ENCODE data around the gene DNAJB6. TPM values are rescaled to one million over a fixed set of nuclear protein-coding genes. Genes with fewer than 3 reads are reported as not detected.

The DNAJB6 gene
- total and polyA plus RNA-seq, 4 donors, result 118 to 143 (median 128) TPM

GRCh38 chr7:157394246-157395191 lies 57.7 kb downstream of the DNAJB6 start:
- no peak overlapping the region for H3K4me3 ChIP-seq (ENCODE audit: low read length in 2 of 2)
- 93 to 95% methylated on average over 20 of the region's 20 CpGs for WGBS, 2 donors
- H3K4me1 ChIP-seq (ENCODE audit: control insufficient read depth in 1 of 2, insufficient read depth in 2 of 2, low read length in 2 of 2), result no peaks in the 10 kb centered on the region
- no peaks in the 10 kb centered on the region for H3K27me3 ChIP-seq (ENCODE audit: control insufficient read depth in 1 of 2, insufficient read depth in 2 of 2, low read length in 1 of 2)
- ATAC-seq (ENCODE audit: low FRiP score) (no peak), DNase-seq (no peak)
- intact Hi-C loops (cut with DNase I), result loop anchor here in 1 of 2 donors (5.0 kb wide), 1 partner anchor 57 kb away; the partner anchor contains the start of gene DNAJB6
- peaks cover 7% of the 10 kb centered on the region in 2 donors for H3K36me3 ChIP-seq (ENCODE audit: control insufficient read depth in 1 of 2, insufficient read depth in 2 of 2, low read length in 1 of 2)
- H3K27ac ChIP-seq (ENCODE audit: low read depth in 1 of 2, low read length in 2 of 2), result no peak overlapping the region
- no peaks in the 10 kb centered on the region for H3K9me3 ChIP-seq (ENCODE audit: control insufficient read depth, low read length)

GRCh38 chr7:157395206-157395605 lies 58.4 kb downstream of the DNAJB6 start:
- no peaks in the 10 kb centered on the region for H3K9me3 ChIP-seq (ENCODE audit: control insufficient read depth, low read length)
- intact Hi-C loops (cut with DNase I), result loop anchor here in 1 of 2 donors (5.0 kb wide), 1 partner anchor 58 kb away; the partner anchor contains the start of gene DNAJB6
- 89 to 91% methylated on average over 2 of the region's 2 CpGs for WGBS, 2 donors
- H3K4me3 ChIP-seq (ENCODE audit: low read length in 2 of 2), result no peak overlapping the region
- no peaks in the 10 kb centered on the region for H3K4me1 ChIP-seq (ENCODE audit: control insufficient read depth in 1 of 2, insufficient read depth in 2 of 2, low read length in 2 of 2)
- no peaks in the 10 kb centered on the region for H3K27me3 ChIP-seq (ENCODE audit: control insufficient read depth in 1 of 2, insufficient read depth in 2 of 2, low read length in 1 of 2)
- DNase-seq (no peak), ATAC-seq (ENCODE audit: low FRiP score) (no peak)
- H3K27ac ChIP-seq (ENCODE audit: low read depth in 1 of 2, low read length in 2 of 2), result no peak overlapping the region
- H3K36me3 ChIP-seq (ENCODE audit: control insufficient read depth in 1 of 2, insufficient read depth in 2 of 2, low read length in 1 of 2), result peaks cover 5 to 7% of the 10 kb centered on the region in 2 donors

- 94 to 96% methylated on average over 20 of the region's 20 CpGs for WGBS, 2 donors
- Histone ChIP-seq H3K9me3 (ENCODE audit: control insufficient read depth, low read length) (no peaks in the 10 kb centered on the region), H3K4me1 (ENCODE audit: control insufficient read depth in 1 of 2, insufficient read depth in 2 of 2, low read length in 2 of 2) (no peaks in the 10 kb centered on the region), H3K27ac (ENCODE audit: low read depth in 1 of 2, low read length in 2 of 2) (no peak overlapping the region), H3K4me3 (ENCODE audit: low read length in 2 of 2) (no peak overlapping the region), H3K27me3 (ENCODE audit: control insufficient read depth in 1 of 2, insufficient read depth in 2 of 2, low read length in 1 of 2) (no peaks in the 10 kb centered on the region), H3K36me3 (ENCODE audit: control insufficient read depth in 1 of 2, insufficient read depth in 2 of 2, low read length in 1 of 2) (no peaks in the 10 kb centered on the region)
- DNase-seq (peak in 1 of 2 donors; percentile 63), ATAC-seq (ENCODE audit: low FRiP score) (no peak)
- intact Hi-C loops (cut with DNase I), result loop anchor here in 1 of 2 donors (5.0 kb wide), 1 partner anchor 59 kb away; the partner anchor contains the start of gene DNAJB6
Observed at GRCh38 chr7:157396316-157397035, 59.7 kb downstream of the DNAJB6 start.

GRCh38 chr7:157397036-157397720 lies 60.4 kb downstream of the DNAJB6 start:
- Histone ChIP-seq H3K4me1 (ENCODE audit: control insufficient read depth in 1 of 2, insufficient read depth in 2 of 2, low read length in 2 of 2) (no peaks in the 10 kb centered on the region), H3K36me3 (ENCODE audit: control insufficient read depth in 1 of 2, insufficient read depth in 2 of 2, low read length in 1 of 2) (no peaks in the 10 kb centered on the region), H3K9me3 (ENCODE audit: control insufficient read depth, low read length) (no peaks in the 10 kb centered on the region), H3K4me3 (ENCODE audit: low read length in 2 of 2) (no peak overlapping the region), H3K27me3 (ENCODE audit: control insufficient read depth in 1 of 2, insufficient read depth in 2 of 2, low read length in 1 of 2) (no peaks in the 10 kb centered on the region), H3K27ac (ENCODE audit: low read depth in 1 of 2, low read length in 2 of 2) (peak overlapping the region in 1 of 2 donors; percentile 87)
- peak in 1 of 2 donors; percentile 71 for DNase-seq
- no peak for ATAC-seq (ENCODE audit: low FRiP score)
- WGBS, 2 donors, result 96% methylated on average over 31 of the region's 31 CpGs
- intact Hi-C loops (cut with DNase I), result loop anchor here in 1 of 2 donors (5.0 kb wide), 1 partner anchor 60 kb away; the partner anchor contains the start of gene DNAJB6

- intact Hi-C loops (cut with DNase I), result loop anchor here in 1 of 2 donors (5.0 kb wide), 1 partner anchor 61 kb away; the partner anchor contains the start of gene DNAJB6
Observed at GRCh38 chr7:157397731-157398691, 61.2 kb downstream of the DNAJB6 start.

GRCh38 chr7:157399086-157399687 lies 62.4 kb downstream of the DNAJB6 start:
- ATAC-seq (ENCODE audit: low FRiP score), result no peak
- Histone ChIP-seq H3K4me1 (ENCODE audit: control insufficient read depth in 1 of 2, insufficient read depth in 2 of 2, low read length in 2 of 2) (no peaks in the 10 kb centered on the region), H3K27ac (ENCODE audit: low read depth in 1 of 2, low read length in 2 of 2) (peak overlapping the region in 1 of 2 donors; percentile 28), H3K36me3 (ENCODE audit: control insufficient read depth in 1 of 2, insufficient read depth in 2 of 2, low read length in 1 of 2) (no peaks in the 10 kb centered on the region), H3K4me3 (ENCODE audit: low read length in 2 of 2) (no peak overlapping the region), H3K27me3 (ENCODE audit: control insufficient read depth in 1 of 2, insufficient read depth in 2 of 2, low read length in 1 of 2) (no peaks in the 10 kb centered on the region), H3K9me3 (ENCODE audit: control insufficient read depth, low read length) (no peaks in the 10 kb centered on the region)
- intact Hi-C loops (cut with DNase I), result loop anchor here in 1 of 2 donors (5.0 kb wide), 1 partner anchor 62 kb away; the partner anchor contains the start of gene DNAJB6
- 90 to 92% methylated on average over 19 of the region's 19 CpGs for WGBS, 2 donors
- no peak for DNase-seq

More at GRCh38 chr7:157397731-157398691, 61.2 kb downstream of the DNAJB6 start:
- ATAC-seq (ENCODE audit: low FRiP score) (peak; percentile 58), DNase-seq (peak in 1 of 2 donors; percentile 80)
- 23 to 27% methylated on average over 23 of the region's 23 CpGs for WGBS, 2 donors
- Histone ChIP-seq H3K27me3 (ENCODE audit: control insufficient read depth in 1 of 2, insufficient read depth in 2 of 2, low read length in 1 of 2) (no peaks in the 10 kb centered on the region), H3K27ac (ENCODE audit: low read depth in 1 of 2, low read length in 2 of 2) (peak overlapping the region; percentile 38 to 87), H3K4me1 (ENCODE audit: control insufficient read depth in 1 of 2, insufficient read depth in 2 of 2, low read length in 2 of 2) (no peaks in the 10 kb centered on the region), H3K9me3 (ENCODE audit: control insufficient read depth, low read length) (no peaks in the 10 kb centered on the region), H3K36me3 (ENCODE audit: control insufficient read depth in 1 of 2, insufficient read depth in 2 of 2, low read length in 1 of 2) (no peaks in the 10 kb centered on the region), H3K4me3 (ENCODE audit: low read length in 2 of 2) (no peak overlapping the region)

GRCh38 chr7:157400171-157400860 lies 63.5 kb downstream of the DNAJB6 start:
- Histone ChIP-seq H3K4me1 (ENCODE audit: control insufficient read depth in 1 of 2, insufficient read depth in 2 of 2, low read length in 2 of 2) (no peaks in the 10 kb centered on the region), H3K36me3 (ENCODE audit: control insufficient read depth in 1 of 2, insufficient read depth in 2 of 2, low read length in 1 of 2) (no peaks in the 10 kb centered on the region), H3K4me3 (ENCODE audit: low read length in 2 of 2) (no peak overlapping the region), H3K27ac (ENCODE audit: low read depth in 1 of 2, low read length in 2 of 2) (no peak overlapping the region), H3K9me3 (ENCODE audit: control insufficient read depth, low read length) (no peaks in the 10 kb centered on the region), H3K27me3 (ENCODE audit: control insufficient read depth in 1 of 2, insufficient read depth in 2 of 2, low read length in 1 of 2) (no peaks in the 10 kb centered on the region)
- ATAC-seq (ENCODE audit: low FRiP score) (no peak), DNase-seq (peak in 1 of 2 donors; percentile 74)
- intact Hi-C loops (cut with DNase I), result no loop called here
- WGBS, 2 donors, result 94% methylated on average over 38 of the region's 38 CpGs
